Heart right ventricle (tissue), 16 donors: Measurements from ENCODE around the gene PHLPP1. TPM values are rescaled to one million over a fixed set of nuclear protein-coding genes. Genes with fewer than 3 reads are reported as not detected.

Experiments
- ATAC-seq, 8 donors: fragments of 200-7000 bp; cut with Tn5 transposase; one replicate each; pipeline ENCODE4 v1.9.1; 2020; ENCODE audit warnings: mild to moderate bottlenecking in 8 of 8, moderate library complexity in 8 of 8, moderate number of reproducible peaks in 1 of 8
- DNase-seq, 2 donors: peaks; one replicate each; pipeline ENCODE4 v3.0.0-alpha.2; 2020
- H3K27ac ChIP-seq, 10 donors: fragments of 200-600 bp; sonication (generic) in 2 of 10; one replicate each; pipeline versions ENCODE4 v1.5.0 to v1.8.0; 2020 to 2022; ENCODE audit warnings: mild to moderate bottlenecking in 3 of 10
- H3K27me3 ChIP-seq, 7 donors: fragments of 200-600 bp; one replicate each; pipeline ENCODE4 v1.8.0; 2021 to 2022; ENCODE audit warnings: mild to moderate bottlenecking in 2 of 7
- H3K36me3 ChIP-seq, 9 donors: fragments of 200-600 bp; sonication (generic) in 1 of 9; one replicate each; pipeline versions ENCODE4 v1.5.0 to v1.8.0; 2020 to 2022; ENCODE audit warnings: mild to moderate bottlenecking in 2 of 9
- H3K4me1 ChIP-seq, 9 donors: fragments of 200-600 bp; sonication (generic) in 1 of 9; one replicate each; pipeline versions ENCODE4 v1.5.0 to v1.8.0; 2020 to 2022; ENCODE audit warnings: mild to moderate bottlenecking in 4 of 9
- H3K4me3 ChIP-seq, 10 donors: fragments of 200-600 bp; sonication (generic) in 2 of 10; one replicate each; pipeline versions ENCODE4 v1.5.0 to v1.8.0; 2020 to 2022; ENCODE audit warnings: mild to moderate bottlenecking in 7 of 10, moderate library complexity in 2 of 10
- H3K9me3 ChIP-seq, 11 donors: fragments of 200-600 bp in 10 of 11; sonication (generic) in 2 of 11; one replicate each; pipeline versions ENCODE4 v1.5.0 to v1.8.0; 2013 to 2022; ENCODE audit warnings: mild to moderate bottlenecking in 2 of 11, control low read depth in 1 of 11, moderate library complexity in 1 of 11
- CTCF ChIP-seq, 9 donors: fragments of 200-600 bp; sonication (generic) in 2 of 9; IDR thresholded peaks; one replicate each; pipeline versions ENCODE4 v1.5.0 to v1.8.0; 2021 to 2022; ENCODE audit warnings: antibody characterized with exemption in 9 of 9, mild to moderate bottlenecking in 5 of 9, moderate library complexity in 1 of 9
- WGBS, 2 donors: extraction: QIAGEN DNeasy Blood & Tissue Kit; methylation state at CpG; one replicate each; pipeline ENCODE4 v1.1.7; 2013; ENCODE audit warnings: inconsistent platforms in 1 of 2; 5-methylcytosine and 5-hydroxymethylcytosine counted together
- intact Hi-C, 10 donors: fragments of 100-400 bp; cut with DNase I; formaldehyde crosslinking; loops; one replicate each; pipeline versions ENCODE4 v1.11.1 to v1.14.2; 2022
- polyA plus RNA-seq, 2 donors: library from polyadenylated mRNA; stranded (reverse); fragments of 200-250 nt; gene quantifications; one replicate each; pipeline ENCODE4 v1.2.3, GENCODE V29; 2013
- total RNA-seq, 10 donors: library from RNA; stranded (reverse); fragmentation: NEBNext Ultra II Directional in 3 of 10; extraction: Animal tissue kit (Norgen Biotek cat#: 25700) in 3 of 10; gene quantifications; one replicate each; pipeline versions ENCODE4 v1.2.1 to v1.2.4, GENCODE V29; 2021 to 2023
- donor health status: Arrhythmogenic right ventricular cardiomyopathy.
- donor health status: ischemic (EF 13 %, LVEDD 7.1; RV severe dilation, severe dysfunction).
- donor health status: healthy with polysubstance abuse.
- donor health status: DM: no; HTN: yes; CAD: no.
- donor health status: DM: no; HTN: no; CAD: no.
- donor health status: ischemic (EF 25% LVEDD 6.9; RV normal size, moderate dysfunction).
- donor health status: ischemic (EF 25% LVEDD 5.7; RV mildly dilated, moderate dysfunction).
- donor health status: healthy.
- donor health status: DM: yes; HTN: yes; CAD: no.
- donor health status: Ischemic cardiomyopathy.
- donor health status: ischemic (EF 35%, LVEDD 5.7; RV mildly dilated, moderate dysfunction).
- donor health status: nonischemic (EF 11% LVEDD 7.7; RV severe dilation, severe dysfunction).
- donor health status: DM: yes; HTN: yes; CAD: no.
- donor health status: PGD.
- donor health status: ischemic (EF 29% LVEDD 5.4; RV normal size, mild dysfunction).
- donor health status: nonischemic (EF 23%, LVEDD 6.1; RV moderate dilation, normal function).

PHLPP1 gene
- total and polyA plus RNA-seq, 12 donors, result 1.8 to 10.7 (median 8.0) TPM

GRCh38 chr18:62880673-62881364 is 165.5 kb downstream of the PHLPP1 start:
- ATAC-seq (no peak), DNase-seq (no peak)
- Histone ChIP-seq H3K27me3 (no peaks in the 10 kb centered on the region), H3K9me3 (no peaks in the 10 kb centered on the region), H3K4me3 (no peak overlapping the region), H3K4me1 (peaks cover 0 to 44% (median 27%) of the 10 kb centered on the region in 9 donors), H3K27ac (no peak overlapping the region), H3K36me3 (no peaks in the 10 kb centered on the region)
- WGBS, 2 donors, result 97 to 98% methylated on average over 4 of the region's 4 CpGs
- intact Hi-C loops, result loop anchor here in 1 of 10 donors (5.0 kb wide), 1 partner anchor 164 kb away; the partner anchor contains the start of gene PHLPP1
- TF ChIP-seq CTCF (IDR thresholded peaks at IDR 0.05), result no peak

GRCh38 chr18:62881509-62882016 is 166.2 kb downstream of the PHLPP1 start:
- peaks cover 0 to 45% (median 24%) of the 10 kb centered on the region in 9 donors for H3K4me1 ChIP-seq
- 62 to 63% methylated on average over 4 of the region's 4 CpGs for WGBS, 2 donors
- H3K27ac ChIP-seq, result no peak overlapping the region
- no peaks in the 10 kb centered on the region for H3K27me3 ChIP-seq
- intact Hi-C loops, result loop anchor here in 1 of 10 donors (5.0 kb wide), 1 partner anchor 164 kb away; the partner anchor contains the start of gene PHLPP1
- no peak overlapping the region for H3K4me3 ChIP-seq
- ATAC-seq, result peak in 7 of 8 donors; percentile 29 to 88 (median 66)
- DNase-seq, result peak in 1 of 2 donors; percentile 9
- no peaks in the 10 kb centered on the region for H3K36me3 ChIP-seq
- no peaks in the 10 kb centered on the region for H3K9me3 ChIP-seq
- no peak for TF ChIP-seq CTCF (IDR thresholded peaks at IDR 0.05)

- no peak for ATAC-seq
- intact Hi-C loops, result loop anchor here in 1 of 10 donors (5.0 kb wide), 1 partner anchor 167 kb away; the partner anchor contains the start of gene PHLPP1
- TF ChIP-seq CTCF (IDR thresholded peaks at IDR 0.05), result no peak
- H3K4me3 ChIP-seq, result no peak overlapping the region
- H3K4me1 ChIP-seq, result peaks cover 0 to 25% (median 6%) of the 10 kb centered on the region in 9 donors
- no peak for DNase-seq
- no peaks in the 10 kb centered on the region for H3K27me3 ChIP-seq
- no peak overlapping the region for H3K27ac ChIP-seq
- no peaks in the 10 kb centered on the region for H3K9me3 ChIP-seq
- no peaks in the 10 kb centered on the region for H3K36me3 ChIP-seq
- WGBS, 2 donors, result 84 to 87% methylated on average over 6 of the region's 6 CpGs
Measured at GRCh38 chr18:62883937-62884735, 168.8 kb downstream of the PHLPP1 start.

- Histone ChIP-seq H3K27ac (no peak overlapping the region), H3K36me3 (no peaks in the 10 kb centered on the region), H3K9me3 (no peaks in the 10 kb centered on the region), H3K4me1 (peaks cover 0 to 25% (median 6%) of the 10 kb centered on the region in 9 donors), H3K27me3 (no peaks in the 10 kb centered on the region), H3K4me3 (no peak overlapping the region)
- intact Hi-C loops, result loop anchor here in 1 of 10 donors (5.0 kb wide), 1 partner anchor 169 kb away; the partner anchor contains the start of gene PHLPP1
- 75 to 83% methylated on average over 3 of the region's 3 CpGs for WGBS, 2 donors
- TF ChIP-seq CTCF (IDR thresholded peaks at IDR 0.05), result no peak
- DNase-seq (no peak), ATAC-seq (no peak)
Measured at GRCh38 chr18:62885804-62886203, 170.5 kb downstream of the PHLPP1 start.
